Glomerular endothelial cell (primary cell): Measurements from ENCODE around the gene CNTD1. TPM values are rescaled to one million over a fixed set of nuclear protein-coding genes. Genes with fewer than 3 reads are reported as not detected.

ENCODE experiments used
- DNase-seq: peaks from one replicate; pipeline ENCODE4 v3.0.0-alpha.2; 2011; ENCODE audit warnings: low read depth, low spot score; ENCODE audit errors: extremely low read depth
- total RNA-seq: library from RNA; depleted of rRNA; stranded (reverse); fragments of >200 nt; gene quantifications from 2 replicates; pipeline ENCODE4 v1.2.3, GENCODE V29; 2015

The CNTD1 gene
- total RNA-seq, 1 donor from 2014 or later: not detected

DNA sequence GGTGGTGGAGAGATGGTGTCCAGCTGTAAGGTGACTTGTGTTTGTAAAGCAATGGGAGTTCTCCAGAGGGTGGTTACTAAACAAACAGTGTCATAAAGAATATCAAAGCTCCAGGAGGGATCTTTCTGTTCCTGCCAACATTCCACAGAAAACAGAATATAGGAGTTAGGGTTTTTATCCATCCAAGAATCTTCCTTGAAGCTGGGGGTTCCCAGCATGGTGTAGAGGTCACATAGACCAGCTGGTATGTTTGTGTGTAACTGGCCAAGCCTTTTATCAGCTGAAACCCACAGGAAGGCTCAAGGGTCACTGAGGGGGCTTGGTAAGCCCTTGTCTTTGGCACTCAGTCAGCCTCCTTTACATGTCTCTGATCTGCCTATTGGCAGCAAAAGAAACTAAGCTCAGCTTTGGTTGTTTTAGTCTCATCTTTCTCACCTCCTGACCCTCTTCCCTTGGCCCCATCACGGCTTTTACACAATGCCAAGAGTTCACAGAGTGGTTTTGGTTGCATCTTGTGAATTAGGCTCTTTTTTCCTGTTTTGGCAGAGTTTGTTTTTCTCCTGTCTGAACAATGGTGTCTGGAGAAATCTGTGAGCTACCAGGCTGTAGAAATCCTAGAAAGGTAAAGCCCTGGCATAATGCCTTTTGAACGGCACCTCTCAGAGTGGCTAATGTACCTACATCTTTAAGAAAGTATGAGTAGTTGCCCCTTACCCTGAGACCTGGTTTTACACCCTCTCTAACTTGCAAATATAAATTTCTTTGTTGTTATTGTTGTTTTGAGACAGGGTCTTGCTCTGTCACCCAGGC lies 4.6 kb downstream of the CNTD1 start:
- no peak for DNase-seq

- no peak for DNase-seq
Measured at GRCh38 chr17:42804918-42805367, 6.3 kb downstream of the CNTD1 start.

DNA sequence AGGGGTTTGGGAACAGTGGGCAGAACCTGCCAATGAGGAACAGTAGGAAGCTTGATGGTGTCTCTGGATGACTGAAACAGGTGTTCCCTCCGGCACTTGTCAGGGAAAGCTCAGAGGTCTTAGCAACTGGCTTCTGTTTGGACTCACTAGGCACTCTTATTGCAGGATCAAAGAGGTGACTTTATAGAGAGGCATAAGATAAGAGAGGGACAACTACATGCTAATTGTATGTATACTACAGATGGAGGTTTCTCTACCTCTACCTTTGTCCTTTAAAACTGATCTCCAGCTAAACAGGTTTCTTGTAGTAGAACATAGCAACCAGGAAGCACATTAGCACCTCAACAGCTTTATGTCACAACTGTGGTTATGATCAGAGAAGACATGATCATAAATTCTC lies 7.6 kb downstream of the CNTD1 start:
- DNase-seq: no peak

DNA sequence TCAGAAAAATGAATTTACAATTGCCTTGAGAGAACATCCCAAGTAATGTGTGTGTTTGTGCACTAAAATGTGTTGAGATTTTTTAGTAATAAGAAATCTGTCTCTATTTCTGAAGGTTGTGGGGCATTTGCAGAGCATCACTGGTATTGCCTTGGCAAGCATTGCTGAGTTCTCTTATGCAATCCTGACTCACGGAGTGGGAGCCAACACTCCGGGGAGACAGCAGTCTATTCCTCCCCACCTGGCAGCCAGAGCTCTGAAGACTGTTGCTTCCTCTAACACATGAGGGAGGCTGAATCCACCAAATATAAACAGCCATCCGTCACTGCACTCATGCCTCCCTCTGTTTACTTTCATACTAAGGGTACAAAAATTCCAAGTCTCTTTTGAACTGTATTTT lies 10.6 kb downstream of the CNTD1 start:
- DNase-seq: no peak

- peak; percentile 77 for DNase-seq
Measured at GRCh38 chr17:42814633-42815399, 16.2 kb downstream of the CNTD1 start.

DNA sequence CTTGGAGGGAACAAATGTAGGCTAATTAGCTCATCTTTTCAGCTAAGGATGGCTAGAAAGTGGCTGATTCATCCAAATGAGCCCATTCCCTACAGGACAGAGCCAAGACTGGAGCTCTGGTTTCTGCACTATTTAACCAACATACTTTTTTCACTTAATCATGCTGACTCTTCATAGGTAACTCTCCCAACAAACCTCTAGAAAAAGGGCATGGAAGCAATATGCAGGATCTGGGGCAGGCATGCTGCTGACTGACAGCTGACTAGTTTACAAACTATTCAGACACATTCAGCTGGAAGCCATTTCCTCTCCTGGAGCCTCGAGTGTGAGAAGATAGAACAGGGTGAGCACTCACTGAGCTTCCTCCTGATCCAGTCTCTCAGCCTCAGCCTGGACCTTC lies 19.2 kb downstream of the CNTD1 start:
- DNase-seq: no peak

DNA sequence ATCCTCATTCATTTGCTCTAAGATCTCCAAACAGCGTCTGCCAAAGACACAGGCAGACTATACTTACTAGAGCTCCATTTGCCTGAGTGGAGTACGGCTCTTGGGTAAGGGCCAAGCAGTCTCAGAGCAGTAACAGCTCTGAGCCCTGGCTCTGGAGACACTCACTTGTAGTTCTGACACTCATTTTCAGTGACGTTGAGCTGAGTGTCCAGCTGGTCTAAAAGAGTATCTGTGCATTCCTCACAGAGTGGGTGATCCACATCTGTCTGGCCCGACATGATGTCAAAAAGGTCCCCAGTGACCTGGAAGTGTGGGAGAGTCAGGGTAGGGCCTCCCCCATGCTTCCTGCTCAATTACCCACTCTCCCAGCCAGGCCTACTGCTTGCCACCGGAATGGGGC lies 19.7 kb downstream of the CNTD1 start:
- no peak for DNase-seq

GRCh38 chr17:42819939-42820535 lies 21.4 kb downstream of the CNTD1 start:
- DNase-seq: no peak

DNA sequence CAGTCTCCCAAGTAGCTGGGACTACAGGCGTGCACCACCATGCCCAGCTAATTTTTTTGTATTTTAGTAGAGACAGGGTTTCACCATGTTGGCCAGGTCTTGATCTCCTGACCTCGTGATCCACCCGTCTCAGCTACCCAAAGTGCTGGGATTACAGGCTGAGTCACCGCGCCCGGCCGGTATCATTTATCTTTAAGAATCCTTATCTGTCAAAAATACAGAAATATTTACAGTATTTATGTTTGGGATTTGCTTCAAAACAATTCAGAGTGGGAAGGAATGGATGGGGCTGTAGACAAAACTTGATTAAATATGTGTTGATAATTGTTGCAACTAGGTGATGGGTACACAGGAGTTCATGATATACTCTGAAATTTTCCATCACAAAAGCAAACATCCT lies 22.5 kb downstream of the CNTD1 start:
- no peak for DNase-seq

DNA sequence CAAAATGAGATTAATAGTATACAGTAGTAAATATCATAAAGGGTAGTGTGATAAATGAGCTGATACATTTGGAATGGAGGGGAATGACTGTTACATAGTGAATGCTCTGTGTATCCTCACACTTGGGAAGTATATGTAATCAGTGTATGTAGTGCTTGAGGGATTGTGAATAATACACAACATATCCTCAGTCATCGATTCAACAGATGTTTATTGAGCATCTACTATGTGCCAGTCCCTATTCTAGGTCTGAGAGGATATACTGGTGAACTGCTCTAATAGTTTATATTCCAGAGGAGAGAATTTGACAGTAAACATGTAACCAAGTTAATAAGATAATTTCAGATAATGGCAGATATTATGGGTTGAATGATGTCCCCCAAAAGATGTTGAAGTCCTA lies 28.8 kb downstream of the CNTD1 start:
- DNase-seq: no peak

GRCh38 chr17:42830971-42831370 lies 32.3 kb downstream of the CNTD1 start:
- DNase-seq: no peak

- DNase-seq: no peak
Measured at GRCh38 chr17:42832213-42832933, 33.7 kb downstream of the CNTD1 start.

DNA sequence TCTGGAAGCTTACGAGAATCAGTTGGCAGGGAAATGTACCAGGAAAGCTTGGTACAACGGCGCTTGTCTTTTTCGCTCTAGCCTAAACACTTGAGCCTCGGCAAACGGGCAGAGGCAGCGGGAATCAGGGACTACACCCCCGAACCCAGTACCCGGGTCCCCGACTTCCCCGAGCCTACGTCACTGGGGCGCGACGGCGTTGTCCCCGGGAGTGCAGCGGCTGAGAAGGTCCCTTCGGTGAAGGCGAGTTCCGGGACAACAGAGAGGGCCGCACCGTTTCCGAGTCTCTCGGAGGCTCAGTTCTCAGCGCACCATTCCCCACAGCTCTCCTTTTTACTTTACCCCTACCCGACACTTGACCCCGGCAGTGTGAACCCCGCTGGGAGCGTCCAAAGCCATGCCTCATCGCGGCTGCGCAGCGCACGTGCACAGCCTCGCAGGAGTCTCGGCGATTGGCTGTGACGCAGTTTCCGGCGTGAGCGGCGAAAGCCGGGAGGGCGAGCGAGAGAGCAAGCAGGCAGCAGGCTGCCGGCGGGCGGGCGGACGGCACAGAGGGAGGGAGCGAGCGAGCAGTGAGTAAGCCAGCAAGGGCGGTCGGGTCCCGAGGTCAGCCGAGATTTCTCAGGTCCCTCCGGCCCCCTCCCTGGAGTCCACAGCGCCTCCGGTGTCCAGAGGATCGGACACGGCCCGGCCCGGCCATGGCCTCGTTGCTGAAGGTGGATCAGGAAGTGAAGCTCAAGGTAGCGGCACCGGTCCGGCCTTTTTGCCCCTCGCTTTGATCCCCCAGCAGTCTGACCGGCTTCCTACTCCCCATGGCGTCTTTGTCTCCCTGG lies 34.5 kb downstream of the CNTD1 start, which contains the start of gene PSME3:
PSME3 (plus strand) TSS at position 464 of the 833 bp plus-strand sequence; CDS start at position 699, 235 bp downstream.
- DNase-seq: no peak

DNA sequence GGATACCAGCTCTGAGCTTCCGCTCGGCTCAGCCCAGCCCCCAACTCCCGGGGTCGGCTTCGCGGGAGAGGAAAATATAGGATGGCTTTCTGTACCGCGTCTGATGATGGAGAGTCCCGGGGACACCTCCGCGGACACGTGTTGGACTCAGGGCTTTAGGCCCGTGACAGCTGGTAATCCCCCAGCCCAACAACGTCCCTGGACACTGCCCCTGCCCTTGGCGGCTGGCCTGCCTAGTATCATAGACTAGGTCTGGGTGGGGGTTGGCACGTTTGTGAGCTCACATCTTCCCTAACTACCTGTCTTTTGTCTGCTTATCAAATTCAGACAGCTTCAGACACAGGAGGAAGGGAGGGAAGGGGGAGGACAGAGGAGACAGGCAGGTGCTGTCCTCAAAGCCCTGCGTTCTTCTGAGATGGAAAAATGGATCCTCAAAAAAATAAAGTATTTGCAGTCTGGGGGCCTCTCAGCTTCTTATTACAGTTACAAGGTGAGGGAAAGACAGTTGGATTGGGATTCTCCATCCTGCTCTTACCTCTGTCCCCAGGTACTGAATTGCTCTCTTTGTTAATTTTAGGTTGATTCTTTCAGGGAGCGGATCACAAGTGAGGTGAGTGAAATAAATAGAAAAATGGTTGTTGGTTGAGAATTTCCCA lies 35.2 kb downstream of the CNTD1 start:
- DNase-seq: no peak

DNA sequence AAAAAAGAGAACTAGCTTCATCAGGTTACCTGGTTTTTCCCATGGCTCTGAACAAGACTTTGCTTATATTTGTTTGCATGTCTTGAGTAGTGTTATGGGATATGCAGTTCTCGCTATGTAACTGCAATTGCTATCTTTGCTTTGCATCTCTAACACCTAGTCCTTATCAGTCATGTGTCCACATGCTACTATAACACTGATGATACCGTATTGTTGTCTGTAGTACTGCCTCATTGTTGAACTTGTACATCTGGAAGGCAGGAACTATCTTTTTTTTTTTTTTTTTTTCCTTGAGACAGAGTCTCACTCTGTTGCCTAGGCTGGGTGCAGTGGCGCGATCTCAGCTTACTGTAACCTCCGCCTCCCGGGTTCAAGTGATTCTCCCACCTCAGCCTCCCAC lies 37.1 kb downstream of the CNTD1 start:
- no peak for DNase-seq

- no peak for DNase-seq
Measured at GRCh38 chr17:42841975-42842685, 43.5 kb downstream of the CNTD1 start.

DNA sequence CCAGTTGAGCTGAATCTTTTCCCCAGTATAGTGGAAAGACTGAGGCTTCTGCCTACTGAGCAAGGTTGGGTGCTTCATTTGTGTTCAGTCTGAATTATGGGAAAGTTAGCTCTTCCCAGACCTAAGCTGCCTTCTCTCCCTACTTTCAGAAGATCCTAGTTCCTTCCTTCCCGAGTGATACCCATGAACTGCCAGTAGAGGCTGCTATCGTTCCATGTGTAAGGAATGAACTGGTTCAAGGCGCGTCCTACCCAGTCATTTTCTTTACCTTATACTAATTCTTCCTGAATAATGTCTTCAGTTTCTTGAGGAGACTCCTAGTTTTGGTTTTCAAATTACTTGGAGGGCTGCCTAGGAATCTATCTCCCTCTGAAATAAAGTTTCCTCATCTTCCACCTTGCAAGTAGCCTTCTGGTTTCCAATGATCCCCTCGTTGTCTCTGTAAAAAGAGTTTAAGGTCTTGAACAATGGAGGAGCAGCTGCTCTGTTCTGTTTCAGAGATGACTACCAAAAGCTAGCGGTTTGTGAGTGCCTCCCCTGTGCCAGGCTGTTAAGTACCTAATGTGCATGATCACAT lies 44.8 kb downstream of the CNTD1 start:
- peak; percentile 62 for DNase-seq

GRCh38 chr17:42844271-42844670 lies 45.6 kb downstream of the CNTD1 start, which contains the start of gene AOC2:
Gene AOC2, plus strand, starts transcription at chr17:42844580. Its CDS starts 47 bp downstream, at chr17:42844627.
- no peak for DNase-seq
